ENCODE measurements around the gene MAP2K1. TPM values are rescaled to one million over a fixed set of nuclear protein-coding genes. Genes with fewer than 3 reads are reported as not detected.
A peak's percentile ranks its signal among the peaks of the same experiment; 100 is the strongest.
"Not testable (repeated sequence)": the region's sequence is repeated elsewhere in the genome, so short reads cannot be mapped to it uniquely, and the experiment has no call there.

Gene MAP2K1
- total RNA-seq, 6 experiments from 2014 or later: 25.7 to 68.8 (median 53.9) TPM

DNA sequence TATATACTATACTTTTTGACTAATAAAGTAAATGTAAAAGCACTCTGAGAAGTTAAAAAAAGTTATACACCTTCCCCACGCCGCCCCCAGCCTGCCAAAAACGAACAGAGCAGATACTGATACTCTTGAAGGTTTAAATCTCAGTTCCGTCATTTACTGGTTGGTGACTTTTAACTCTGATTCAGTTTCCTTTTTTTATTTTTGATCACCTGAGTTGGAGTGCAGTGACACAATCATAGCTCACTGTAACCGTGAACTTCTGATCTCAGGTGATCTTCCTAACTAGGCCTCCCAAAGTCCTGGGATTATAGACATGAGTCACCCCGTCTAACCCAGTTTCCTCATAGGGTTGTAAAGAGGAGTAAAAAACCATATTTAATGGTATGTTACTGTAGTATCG is 27.0 kb upstream of the MAP2K1 start:
- DNase-seq (no peak), ATAC-seq (peak in 1 of 4 donors; percentile 13)
- no peaks in the 10 kb centered on the region for H3K27me3 ChIP-seq
- H3K36me3 ChIP-seq: no peaks in the 10 kb centered on the region
- TF ChIP-seq POLR2A (IDR thresholded peaks at IDR 0.05): no peak
- TF ChIP-seq, protein P1, sequence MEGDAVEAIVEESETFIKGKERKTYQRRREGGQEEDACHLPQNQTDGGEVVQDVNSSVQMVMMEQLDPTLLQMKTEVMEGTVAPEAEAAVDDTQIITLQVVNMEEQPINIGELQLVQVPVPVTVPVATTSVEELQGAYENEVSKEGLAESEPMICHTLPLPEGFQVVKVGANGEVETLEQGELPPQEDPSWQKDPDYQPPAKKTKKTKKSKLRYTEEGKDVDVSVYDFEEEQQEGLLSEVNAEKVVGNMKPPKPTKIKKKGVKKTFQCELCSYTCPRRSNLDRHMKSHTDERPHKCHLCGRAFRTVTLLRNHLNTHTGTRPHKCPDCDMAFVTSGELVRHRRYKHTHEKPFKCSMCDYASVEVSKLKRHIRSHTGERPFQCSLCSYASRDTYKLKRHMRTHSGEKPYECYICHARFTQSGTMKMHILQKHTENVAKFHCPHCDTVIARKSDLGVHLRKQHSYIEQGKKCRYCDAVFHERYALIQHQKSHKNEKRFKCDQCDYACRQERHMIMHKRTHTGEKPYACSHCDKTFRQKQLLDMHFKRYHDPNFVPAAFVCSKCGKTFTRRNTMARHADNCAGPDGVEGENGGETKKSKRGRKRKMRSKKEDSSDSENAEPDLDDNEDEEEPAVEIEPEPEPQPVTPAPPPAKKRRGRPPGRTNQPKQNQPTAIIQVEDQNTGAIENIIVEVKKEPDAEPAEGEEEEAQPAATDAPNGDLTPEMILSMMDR (IDR thresholded peaks at IDR 0.05): no peak
- H3K27ac ChIP-seq: no peak overlapping the region
- H3K4me3 ChIP-seq: no peak overlapping the region
- WGBS (ENCODE audit: insufficient coverage, low coverage, low lambda C conversion rate, missing lambda C conversion rate): 70% methylated on average over 7 of the region's 7 CpGs
- H3K4me1 ChIP-seq: peaks cover 0 to 9% (median 0%) of the 10 kb centered on the region in 4 donors
- intact Hi-C loops (cut with DNase I): no loop called here
- no peaks in the 10 kb centered on the region for H3K9me3 ChIP-seq

DNA sequence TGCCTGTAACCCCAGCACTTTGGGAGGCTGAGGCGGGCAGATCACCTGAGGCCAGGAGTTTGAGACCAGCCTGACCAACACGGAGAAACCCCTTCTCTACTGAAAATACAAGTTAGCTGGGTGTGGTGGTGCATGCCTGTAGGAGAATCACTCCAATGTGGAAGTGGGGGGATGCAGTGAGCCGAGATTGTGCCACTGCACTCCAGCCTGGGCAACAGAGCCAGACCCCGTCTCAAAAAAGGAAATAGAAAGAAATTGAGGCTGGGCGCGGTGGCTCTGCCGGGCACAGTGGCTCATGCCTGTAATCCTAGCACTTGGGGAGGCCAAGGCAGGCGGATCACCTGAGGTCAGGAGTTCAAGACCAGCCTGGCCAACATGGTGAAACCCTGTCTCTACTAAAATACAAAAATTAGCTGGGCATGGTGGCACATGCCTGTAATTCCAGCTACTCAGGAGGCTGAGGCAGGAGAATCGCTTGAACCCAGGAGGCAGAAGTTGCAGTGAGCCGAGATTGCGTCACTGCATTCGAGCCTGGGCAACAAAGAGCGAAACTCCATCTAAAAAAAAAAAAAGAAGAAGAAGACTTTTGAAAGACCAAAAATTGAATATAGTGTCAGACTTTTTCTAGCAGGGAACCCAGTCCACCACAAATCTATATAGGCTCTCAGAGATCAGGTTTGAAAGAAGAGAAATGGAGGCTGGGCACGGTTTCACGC is 24.8 kb upstream of the MAP2K1 start:
- H3K27me3 ChIP-seq; H3K27ac ChIP-seq; ATAC-seq; H3K4me3 ChIP-seq; H3K36me3 ChIP-seq; H3K4me1 ChIP-seq; intact Hi-C loops (cut with DNase I); H3K9me3 ChIP-seq: not testable (repeated sequence)
- DNase-seq: peak in 1 of 3 donors; percentile 14
- 79% methylated on average over 13 of the region's 15 CpGs for WGBS (ENCODE audit: insufficient coverage, low coverage, low lambda C conversion rate, missing lambda C conversion rate)

DNA sequence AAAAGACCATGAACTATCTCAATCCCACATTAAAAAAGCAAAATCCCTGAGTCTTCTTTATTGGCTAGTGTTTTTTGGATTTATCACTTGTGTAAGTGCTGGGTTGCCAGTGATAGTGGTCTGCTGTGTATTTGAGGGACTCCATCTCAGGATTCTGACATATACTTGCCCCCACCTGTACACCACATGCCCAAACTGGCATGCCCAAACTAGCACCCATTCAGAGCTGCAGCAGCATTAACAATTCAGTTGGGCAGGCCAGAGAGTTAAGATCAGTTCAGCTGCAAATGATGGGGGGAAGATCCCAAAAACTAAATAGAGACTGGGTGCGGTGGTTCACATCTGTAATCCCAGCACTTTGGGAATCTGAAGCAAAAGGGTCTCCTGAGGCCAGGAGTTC is 23.9 kb upstream of the MAP2K1 start:
- TF ChIP-seq, protein P1 (IDR thresholded peaks at IDR 0.05): no peak
- no peak for TF ChIP-seq POLR2A (IDR thresholded peaks at IDR 0.05)
- no peak overlapping the region for H3K27ac ChIP-seq

DNA sequence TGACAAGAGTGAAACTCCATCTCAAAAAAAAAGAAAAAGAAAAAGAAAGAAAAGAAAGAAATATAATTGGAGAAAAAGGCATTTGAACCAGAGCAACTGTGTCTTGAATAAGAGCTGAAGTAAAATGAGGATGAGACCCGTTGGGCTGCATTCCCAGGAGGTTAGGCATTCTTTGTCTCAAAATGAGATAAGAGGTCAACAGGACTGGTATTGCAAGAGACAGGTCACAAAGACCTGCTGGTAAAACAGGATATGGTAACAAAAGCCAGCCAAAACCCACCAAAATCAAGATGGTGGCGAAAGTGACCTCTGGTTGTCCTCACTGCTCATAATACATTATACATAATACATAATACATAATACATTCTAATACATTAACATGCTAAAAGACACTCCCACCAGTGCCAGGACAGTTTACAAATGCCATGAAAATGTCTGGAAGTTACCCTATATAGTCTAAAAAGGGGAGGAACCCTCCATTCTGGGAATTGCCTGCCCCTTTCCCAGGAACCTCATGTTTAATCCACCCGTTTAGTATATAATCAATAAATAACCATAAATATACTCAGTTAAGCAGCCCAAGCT is 21.7 kb upstream of the MAP2K1 start:
- ATAC-seq (peak in 1 of 4 donors; percentile 51), DNase-seq (peak in 1 of 3 donors; percentile 2)
- Histone ChIP-seq H3K9me3 (no peaks in the 10 kb centered on the region), H3K4me1 (peaks cover 0 to 2% (median 0%) of the 10 kb centered on the region in 4 donors), H3K36me3 (no peaks in the 10 kb centered on the region), H3K27ac (no peak overlapping the region), H3K4me3 (no peak overlapping the region), H3K27me3 (no peaks in the 10 kb centered on the region)
- TF ChIP-seq POLR2A (IDR thresholded peaks at IDR 0.05): no peak
- TF ChIP-seq, protein P1 (IDR thresholded peaks at IDR 0.05): no peak
- intact Hi-C loops (cut with DNase I): no loop called here
- 58% methylated on average over 3 of the region's 3 CpGs for WGBS (ENCODE audit: insufficient coverage, low coverage, low lambda C conversion rate, missing lambda C conversion rate)

More for the DNA sequence above, 23.9 kb upstream of the MAP2K1 start:
- H3K9me3 ChIP-seq: no peaks in the 10 kb centered on the region
- no peaks in the 10 kb centered on the region for H3K27me3 ChIP-seq
- no peaks in the 10 kb centered on the region for H3K36me3 ChIP-seq
- ATAC-seq (no peak), DNase-seq (no peak)
- no peak overlapping the region for H3K4me3 ChIP-seq
- WGBS (ENCODE audit: insufficient coverage, low coverage, low lambda C conversion rate, missing lambda C conversion rate): 100% methylated on average over 1 of the region's 1 CpG
- no peaks in the 10 kb centered on the region for H3K4me1 ChIP-seq
- intact Hi-C loops (cut with DNase I): no loop called here
